B cell (primary cell): ENCODE data around the gene CALR3.

Experiments used
- EZH2 ChIP-seq: IDR thresholded peaks from 2 replicates; pipeline ENCODE4 v1.6.1; 2012; ENCODE audit warnings: borderline replicate concordance, low read depth, mild to moderate bottlenecking, moderate library complexity, low read length; ENCODE audit not compliant: insufficient read depth, poor library complexity, severe bottlenecking
- TF ChIP-seq, protein P1 (sequence below): fragments of 200-600 bp; IDR thresholded peaks from one replicate; pipeline ENCODE4 v1.8.0; 2022; ENCODE audit warnings: antibody characterized with exemption, mild to moderate bottlenecking

- TF ChIP-seq, protein P1, sequence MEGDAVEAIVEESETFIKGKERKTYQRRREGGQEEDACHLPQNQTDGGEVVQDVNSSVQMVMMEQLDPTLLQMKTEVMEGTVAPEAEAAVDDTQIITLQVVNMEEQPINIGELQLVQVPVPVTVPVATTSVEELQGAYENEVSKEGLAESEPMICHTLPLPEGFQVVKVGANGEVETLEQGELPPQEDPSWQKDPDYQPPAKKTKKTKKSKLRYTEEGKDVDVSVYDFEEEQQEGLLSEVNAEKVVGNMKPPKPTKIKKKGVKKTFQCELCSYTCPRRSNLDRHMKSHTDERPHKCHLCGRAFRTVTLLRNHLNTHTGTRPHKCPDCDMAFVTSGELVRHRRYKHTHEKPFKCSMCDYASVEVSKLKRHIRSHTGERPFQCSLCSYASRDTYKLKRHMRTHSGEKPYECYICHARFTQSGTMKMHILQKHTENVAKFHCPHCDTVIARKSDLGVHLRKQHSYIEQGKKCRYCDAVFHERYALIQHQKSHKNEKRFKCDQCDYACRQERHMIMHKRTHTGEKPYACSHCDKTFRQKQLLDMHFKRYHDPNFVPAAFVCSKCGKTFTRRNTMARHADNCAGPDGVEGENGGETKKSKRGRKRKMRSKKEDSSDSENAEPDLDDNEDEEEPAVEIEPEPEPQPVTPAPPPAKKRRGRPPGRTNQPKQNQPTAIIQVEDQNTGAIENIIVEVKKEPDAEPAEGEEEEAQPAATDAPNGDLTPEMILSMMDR = no peak
- no peak for TF ChIP-seq EZH2
Measured at GRCh38 chr19:16482745-16483144, 13.2 kb downstream of the CALR3 start.
